GM18511 (cell line): Measurements from ENCODE around the gene FEN1.

ENCODE experiments used
- ATAC-seq: cut with Tn5 transposase; IDR thresholded peaks from one replicate; pipeline ENCODE4 v1.9.1; 2021; ENCODE audit warnings: mild to moderate bottlenecking, moderate library complexity; ENCODE audit not compliant: unreplicated experiment

The FEN1 gene

DNA sequence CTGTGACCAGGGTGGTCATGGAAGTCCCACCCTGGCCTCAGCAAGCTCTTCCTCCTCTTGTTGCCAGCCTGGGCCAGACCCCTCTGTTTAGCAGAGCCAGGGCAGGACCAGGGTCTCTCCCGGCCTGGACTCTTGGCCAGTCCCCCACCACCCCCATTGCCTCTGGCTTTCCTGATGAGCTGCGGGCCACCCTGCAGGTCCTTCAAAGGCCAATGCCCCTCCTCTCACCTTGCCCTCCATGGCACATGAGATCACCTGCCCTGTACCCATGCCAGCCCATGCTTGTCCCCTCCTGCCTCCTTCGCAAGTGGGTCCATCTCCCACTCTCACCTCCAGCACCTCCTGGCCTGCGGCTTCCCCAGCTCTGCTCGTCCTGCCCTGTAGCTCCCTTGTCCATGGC is 45.8 kb downstream of the FEN1 start:
- no peak for ATAC-seq

DNA sequence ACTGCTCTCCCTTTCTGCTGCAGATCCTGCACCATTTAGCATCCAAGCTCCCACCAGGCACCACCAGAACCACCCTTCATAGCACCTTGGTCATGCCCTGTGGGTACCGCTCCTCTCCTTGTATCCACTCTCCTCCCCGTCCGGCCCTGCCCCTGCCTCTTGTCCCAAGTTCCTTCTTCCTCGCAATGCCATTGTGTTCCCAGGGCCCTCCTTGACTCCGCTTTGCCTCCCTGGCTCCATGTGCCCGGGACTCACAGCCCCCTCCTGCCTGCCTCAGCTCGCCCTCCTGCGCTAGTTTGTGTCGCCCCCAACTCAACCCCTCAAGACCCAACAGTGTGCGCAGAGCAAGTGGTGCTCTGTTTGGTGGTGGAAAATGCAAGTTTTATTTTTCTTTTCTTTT is 46.2 kb downstream of the FEN1 start:
- no peak for ATAC-seq

DNA sequence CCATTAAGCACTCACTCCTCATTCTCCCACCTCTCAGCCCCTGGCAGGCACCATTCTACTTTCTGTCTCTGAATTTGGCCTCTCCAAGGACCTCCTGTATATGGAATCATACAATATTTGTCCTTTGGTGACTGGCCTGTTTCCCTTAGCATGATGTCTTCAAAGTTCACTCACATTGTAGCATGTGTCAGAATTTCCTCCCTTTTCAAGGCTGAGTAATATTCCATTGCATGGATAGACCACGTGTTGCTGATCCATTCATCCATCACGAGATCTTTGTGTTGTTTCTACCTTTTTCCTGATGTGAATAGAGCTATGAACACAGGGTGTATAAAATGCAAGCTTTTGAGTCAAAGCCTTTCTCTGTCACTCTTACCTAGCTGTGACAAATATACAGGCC is 47.0 kb downstream of the FEN1 start:
- ATAC-seq = no peak

DNA sequence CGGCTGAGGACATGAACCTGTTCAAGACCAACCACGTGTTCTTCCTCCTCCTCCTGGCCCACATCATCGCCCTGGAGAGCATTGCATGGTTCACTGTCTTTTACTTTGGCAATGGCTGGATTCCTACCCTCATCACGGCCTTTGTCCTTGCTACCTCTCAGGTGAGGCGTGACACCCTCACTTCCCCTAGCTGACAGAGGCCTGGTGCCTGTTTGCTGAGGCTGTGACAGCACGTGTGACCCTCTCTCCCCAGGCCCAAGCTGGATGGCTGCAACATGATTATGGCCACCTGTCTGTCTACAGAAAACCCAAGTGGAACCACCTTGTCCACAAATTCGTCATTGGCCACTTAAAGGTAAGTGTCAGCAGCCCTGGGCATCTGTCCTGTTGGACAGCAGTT is 47.7 kb downstream of the FEN1 start:
- ATAC-seq = no peak

DNA sequence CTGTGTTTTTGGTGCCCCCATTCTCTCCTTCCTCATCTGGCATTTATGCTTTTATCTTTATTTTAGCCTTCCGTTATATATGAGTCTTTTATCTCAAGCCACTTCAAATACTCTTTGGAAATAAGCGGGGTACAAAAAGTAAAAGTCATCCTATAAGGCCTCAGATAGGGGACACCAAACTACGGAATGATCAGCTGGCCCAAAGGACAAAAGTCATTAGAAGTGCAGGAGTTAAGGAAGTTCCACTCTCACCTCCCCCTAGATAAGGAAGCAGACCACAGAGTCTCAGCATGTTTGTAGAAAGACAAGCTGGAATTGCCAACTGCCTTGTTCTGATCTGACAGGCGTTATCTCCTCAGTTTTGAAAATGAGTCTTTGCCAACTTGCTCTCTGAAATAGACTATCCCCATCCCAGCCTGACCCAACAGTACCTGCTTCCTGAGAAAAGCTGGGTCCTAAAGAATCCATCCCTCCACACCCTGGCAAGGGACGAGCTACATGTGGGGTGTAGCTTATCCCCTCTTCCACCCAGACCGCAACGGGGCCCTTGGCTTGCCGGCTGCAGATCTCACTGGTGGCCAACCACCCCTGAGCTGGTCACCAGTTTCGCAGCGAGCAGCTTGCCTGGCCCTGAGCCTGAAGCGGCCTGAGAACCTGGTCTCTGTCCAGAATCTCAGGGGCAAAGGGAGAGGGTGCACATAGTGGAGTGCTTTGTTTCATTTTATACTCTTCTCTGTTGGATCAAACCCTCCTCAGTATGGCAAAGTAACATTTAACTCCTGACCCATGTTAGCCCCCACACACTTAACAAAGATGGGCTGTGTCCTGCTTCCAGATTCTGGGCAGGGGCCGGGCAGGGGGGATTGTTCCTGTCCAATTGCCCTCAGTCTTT is 49.2 kb downstream of the FEN1 start:
- no peak for ATAC-seq

DNA sequence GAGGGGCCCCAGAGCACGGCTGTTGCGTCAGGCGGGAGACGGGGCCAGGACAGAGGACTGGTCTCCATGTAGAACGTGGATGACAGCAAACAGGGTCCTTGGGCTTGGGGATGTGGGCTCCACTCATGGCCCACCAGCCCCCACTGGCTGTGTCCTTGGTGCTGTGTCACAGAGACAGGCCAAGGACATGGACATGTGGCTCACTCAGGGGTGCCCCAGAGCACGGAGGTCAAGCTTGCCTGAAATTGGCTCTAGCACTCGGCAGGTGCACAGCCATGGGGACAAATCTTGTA is 49.8 kb downstream of the FEN1 start:
- ATAC-seq = no peak

DNA sequence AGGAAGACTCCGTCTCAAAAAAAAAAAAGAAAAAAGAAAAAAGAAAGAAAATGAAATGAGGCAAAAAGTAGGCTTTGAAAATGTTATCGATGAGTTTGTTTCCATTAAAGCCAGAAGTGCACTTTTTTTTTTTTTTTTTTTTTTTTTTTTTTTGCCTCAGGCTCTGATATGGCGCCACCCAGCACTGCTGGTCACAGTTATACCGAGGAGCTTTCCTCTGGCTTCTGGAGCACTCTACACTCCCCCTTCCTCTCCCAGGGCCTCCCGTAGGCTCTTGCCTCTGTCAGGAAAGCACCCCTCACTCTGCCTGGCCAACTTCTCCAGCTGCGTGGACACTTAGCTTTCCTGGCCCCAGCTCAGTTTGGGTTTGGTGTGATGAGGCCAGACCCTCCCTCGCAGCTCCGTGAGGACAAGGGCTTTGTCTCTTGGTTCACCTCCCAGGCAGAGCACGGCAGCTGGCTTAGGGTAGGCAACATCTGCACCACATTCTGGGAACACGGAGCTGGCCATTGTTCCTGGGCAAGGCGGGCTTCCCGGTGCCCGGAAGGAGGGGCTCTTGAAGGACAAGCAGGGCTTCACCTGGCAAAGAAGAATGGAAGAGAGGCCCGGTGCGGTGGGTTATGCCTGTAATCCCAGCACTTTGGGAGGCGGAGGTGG is 52.3 kb downstream of the FEN1 start:
- ATAC-seq = no peak

DNA sequence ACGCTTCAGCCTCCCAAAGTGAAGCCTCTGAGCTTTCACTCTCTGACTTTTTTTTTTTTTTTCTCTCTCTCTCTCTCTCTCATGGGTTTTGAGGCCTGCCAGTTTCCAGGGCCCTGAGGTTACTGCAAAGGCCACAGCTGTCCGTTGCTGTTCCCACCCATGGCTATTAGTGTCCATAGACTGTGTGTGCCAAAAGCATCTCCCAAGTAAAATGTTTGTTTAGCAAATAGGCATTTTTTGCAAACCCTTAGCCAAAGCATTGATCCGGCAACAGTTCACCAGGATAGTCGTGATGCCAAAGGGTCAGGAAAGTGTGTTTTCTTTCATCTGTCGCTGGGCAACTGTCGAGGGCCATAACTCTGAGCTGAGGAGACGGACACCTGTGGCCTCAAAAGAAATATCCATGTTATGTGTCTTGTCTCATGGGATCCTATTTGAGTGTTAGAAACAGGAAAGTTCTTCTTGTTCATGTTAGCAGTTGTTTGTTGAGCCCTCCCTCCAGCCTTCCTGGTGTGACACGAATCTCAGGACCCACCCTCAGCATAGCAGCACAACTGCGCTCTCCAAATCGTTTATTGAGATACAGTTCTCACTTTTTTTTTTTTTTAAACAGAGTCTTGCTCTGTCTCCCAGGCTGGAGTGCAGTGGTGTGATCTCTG is 53.8 kb downstream of the FEN1 start:
- ATAC-seq = no peak
